ENCODE data around the gene EVI2B. TPM values are rescaled to one million over a fixed set of nuclear protein-coding genes. Genes with fewer than 3 reads are reported as not detected.
A peak's percentile ranks its signal among the peaks of the same experiment; 100 is the strongest.
"Not testable (repeated sequence)": the region's sequence is repeated elsewhere in the genome, so short reads cannot be mapped to it uniquely, and the experiment has no call there.

Gene EVI2B
- total RNA-seq, 1 experiment from 2014 or later, result 0.11 TPM

DNA sequence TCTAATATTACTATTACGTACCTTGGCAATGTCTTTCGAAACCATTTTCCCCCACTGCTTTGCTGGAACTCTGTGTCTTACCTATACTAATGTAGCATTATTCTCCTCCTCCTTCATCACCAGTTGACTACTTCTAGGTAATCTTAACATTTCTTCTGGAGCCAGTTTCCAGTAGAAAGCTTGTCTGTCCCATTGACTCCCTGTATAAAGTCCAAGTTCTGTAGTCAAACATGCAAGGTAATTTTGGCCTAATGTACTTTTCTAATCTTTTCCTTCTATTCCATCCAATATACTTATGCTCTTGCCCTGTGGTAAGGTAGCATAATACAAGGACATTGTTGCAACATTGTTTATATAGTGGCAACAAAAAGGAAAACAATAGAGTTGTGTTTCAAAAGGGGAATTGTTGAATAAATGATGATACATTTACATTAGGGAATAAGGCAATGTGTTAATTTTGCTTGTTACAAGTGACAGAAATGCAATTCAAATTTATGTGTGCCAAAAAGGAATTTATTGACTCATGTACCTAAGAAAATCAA is 44.7 kb downstream of the EVI2B start:
- intact Hi-C loops (cut with micrococcal nuclease), result no loop called here
- no peaks in the 10 kb centered on the region for H3K27me3 ChIP-seq (ENCODE audit: low read length)
- H3K79me2 ChIP-seq (ENCODE audit: low read length), result no peaks in the 10 kb centered on the region
- DNase-seq (no peak), ATAC-seq (no peak)
- TF ChIP-seq EZH2phosphoT487 (IDR thresholded peaks at IDR 0.05; ENCODE audit: borderline replicate concordance, low read length) (no peak), CTCF (conservative IDR thresholded peaks at IDR 0.05; ENCODE audit: low read depth, low read length) (no peak), EZH2 (IDR thresholded peaks at IDR 0.05; ENCODE audit: low read length, unreplicated experiment) (no peak)
- POLR2A ChIA-PET (ENCODE audit: unreplicated experiment), result no interaction called here
- BruUV-seq (replicated peaks), result no TSS peak
- no peak overlapping the region for H2AFZ ChIP-seq (ENCODE audit: low read length)
- no peaks in the 10 kb centered on the region for H3K9me2 ChIP-seq (replicated peaks; ENCODE audit: low read length)
- H3K4me3 ChIP-seq (ENCODE audit: low read length), result no peak overlapping the region
- no peak overlapping the region for H3K9ac ChIP-seq (ENCODE audit: low read length)
- no peaks in the 10 kb centered on the region for H3K9me3 ChIP-seq (ENCODE audit: low read length)
- H3K36me3 ChIP-seq (ENCODE audit: low read depth, low read length), result 0 out of 2 replicates have a peak, but pooled peaks cover 7% of the 10 kb centered on the region
- peak overlapping the region; percentile 58 for H3K27ac ChIP-seq (ENCODE audit: low read length)
- peaks cover 34% of the 10 kb centered on the region for H3K4me1 ChIP-seq (ENCODE audit: insufficient read depth, low read length)
- no peaks in the 10 kb centered on the region for H4K20me1 ChIP-seq (ENCODE audit: low read length)
- H3K4me2 ChIP-seq (ENCODE audit: low read length), result peak overlapping the region; percentile 53
- CTCF ChIA-PET, result no interaction called here
- peaks cover 4% of the 10 kb centered on the region for H3F3A ChIP-seq (ENCODE audit: low read length, unreplicated experiment)

- Histone ChIP-seq H3K9ac (ENCODE audit: low read length) (no peak overlapping the region), H2AFZ (ENCODE audit: low read length) (no peak overlapping the region), H3K36me3 (ENCODE audit: low read depth, low read length) (peaks cover 3% of the 10 kb centered on the region; the same call in 1 of the 2 replicates), H3K4me2 (ENCODE audit: low read length) (no peak overlapping the region), H3K27me3 (ENCODE audit: low read length) (no peaks in the 10 kb centered on the region), H4K20me1 (ENCODE audit: low read length) (no peaks in the 10 kb centered on the region), H3K4me3 (ENCODE audit: low read length) (no peak overlapping the region), H3K79me2 (ENCODE audit: low read length) (no peaks in the 10 kb centered on the region), H3K4me1 (ENCODE audit: insufficient read depth, low read length) (peaks cover 34% of the 10 kb centered on the region), H3K9me2 (replicated peaks; ENCODE audit: low read length) (no peaks in the 10 kb centered on the region), H3F3A (ENCODE audit: low read length, unreplicated experiment) (peaks cover 4% of the 10 kb centered on the region), H3K9me3 (ENCODE audit: low read length) (no peaks in the 10 kb centered on the region), H3K27ac (ENCODE audit: low read length) (no peak overlapping the region)
- intact Hi-C loops (cut with micrococcal nuclease), result no loop called here
- no TSS peak for BruUV-seq (replicated peaks)
- no peak for TF ChIP-seq EZH2 (IDR thresholded peaks at IDR 0.05; ENCODE audit: low read length, unreplicated experiment)
- TF ChIP-seq CTCF (conservative IDR thresholded peaks at IDR 0.05; ENCODE audit: low read depth, low read length), result peak; percentile 41; the same call in 1 of the 2 replicates
- no peak for TF ChIP-seq EZH2phosphoT487 (IDR thresholded peaks at IDR 0.05; ENCODE audit: borderline replicate concordance, low read length)
- ChIA-PET POLR2A (ENCODE audit: unreplicated experiment) (no interaction called here), CTCF (no interaction called here)
- DNase-seq (no peak), ATAC-seq (no peak)
These were observed 47.8 kb downstream of the EVI2B start for GRCh38 chr17:31266042-31266441.

- H3K4me2 ChIP-seq (ENCODE audit: low read length); H3K4me3 ChIP-seq (ENCODE audit: low read length); POLR2A ChIA-PET (ENCODE audit: unreplicated experiment); H3K27ac ChIP-seq (ENCODE audit: low read length); CTCF ChIA-PET; ATAC-seq; H3K9ac ChIP-seq (ENCODE audit: low read length); H3K4me1 ChIP-seq (ENCODE audit: insufficient read depth, low read length); H3K79me2 ChIP-seq (ENCODE audit: low read length); H3K9me3 ChIP-seq (ENCODE audit: low read length); H3K27me3 ChIP-seq (ENCODE audit: low read length); H3K36me3 ChIP-seq (ENCODE audit: low read depth, low read length); H4K20me1 ChIP-seq (ENCODE audit: low read length); H2AFZ ChIP-seq (ENCODE audit: low read length); H3K9me2 ChIP-seq (replicated peaks; ENCODE audit: low read length); BruUV-seq (replicated peaks); DNase-seq; H3F3A ChIP-seq (ENCODE audit: low read length, unreplicated experiment): not testable (repeated sequence)
- intact Hi-C loops (cut with micrococcal nuclease), result loop anchor here (5.0 kb wide), 1 partner anchor 94 kb away; no protein-coding TSS in a partner anchor
These were observed 50.9 kb downstream of the EVI2B start for GRCh38 chr17:31262923-31263322.

Measured in PC-3 (cell line).